NCI-H1930 (cell line): ENCODE results near the gene PDHB.

Source experiments
- DNase-seq, 2 experiments: peaks; one replicate each; lab custom pipeline; 2025; lab: John Stamatoyannopoulos, UW

PDHB gene

DNA sequence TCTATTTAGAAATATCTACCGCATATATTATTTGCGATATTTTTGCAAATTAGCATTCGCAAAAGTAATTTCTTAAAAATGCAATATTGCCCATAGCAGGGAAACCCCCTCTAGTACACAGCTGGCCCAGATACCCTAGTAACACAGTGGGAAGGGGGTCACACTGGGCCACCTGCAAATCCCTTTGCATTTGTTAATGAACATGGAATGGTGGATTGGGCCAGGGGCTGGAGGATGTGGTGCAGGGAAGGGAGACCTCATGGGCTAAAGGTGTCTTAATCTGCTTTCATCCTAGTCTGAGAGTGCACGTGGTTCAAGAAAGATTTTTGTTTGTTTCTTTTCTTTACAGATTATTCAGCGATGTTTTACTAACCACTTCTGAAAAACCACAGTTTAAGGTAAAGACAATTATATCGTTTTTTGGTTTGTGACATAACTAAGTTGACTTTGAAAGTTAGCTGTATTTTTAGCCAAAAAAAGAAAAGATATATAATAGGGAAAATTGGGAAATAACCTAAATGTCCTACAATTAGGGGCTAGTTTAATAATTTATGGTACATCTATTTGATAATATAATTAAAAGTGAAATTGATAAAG, 30.0 kb downstream of the PDHB start:
- no peak for DNase-seq

DNA sequence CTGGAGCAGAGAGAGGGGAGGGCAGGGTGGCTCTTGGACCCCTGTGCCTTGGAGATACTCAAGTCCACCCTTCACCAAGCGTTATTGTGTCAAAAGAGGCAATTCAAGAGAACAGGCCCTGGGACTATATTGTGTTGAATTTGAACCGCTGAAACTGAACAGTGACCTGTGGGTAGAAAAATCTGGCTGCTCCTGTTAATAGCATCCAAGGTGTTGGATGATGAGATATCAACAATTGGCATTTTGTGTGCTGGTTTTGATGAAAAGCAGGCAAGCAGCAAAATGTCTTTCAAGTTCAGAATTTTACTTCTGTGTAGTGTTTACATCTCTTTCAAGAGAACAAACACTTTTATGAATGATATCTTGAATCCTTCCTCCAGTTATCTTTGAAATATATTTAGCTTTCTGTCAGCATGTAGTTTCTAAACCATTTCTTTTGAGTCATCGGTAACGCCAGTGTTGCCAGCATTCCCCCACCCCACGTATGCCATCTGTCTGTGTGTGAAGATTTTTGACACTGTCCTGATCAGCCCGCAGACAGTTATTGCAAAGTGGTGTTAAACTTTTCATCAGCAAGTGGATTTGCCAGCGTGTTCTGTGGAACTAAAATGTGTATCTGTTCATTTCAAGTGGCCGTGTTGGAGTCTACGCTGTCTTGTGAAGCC, 34.8 kb downstream of the PDHB start:
- no peak for DNase-seq

DNA sequence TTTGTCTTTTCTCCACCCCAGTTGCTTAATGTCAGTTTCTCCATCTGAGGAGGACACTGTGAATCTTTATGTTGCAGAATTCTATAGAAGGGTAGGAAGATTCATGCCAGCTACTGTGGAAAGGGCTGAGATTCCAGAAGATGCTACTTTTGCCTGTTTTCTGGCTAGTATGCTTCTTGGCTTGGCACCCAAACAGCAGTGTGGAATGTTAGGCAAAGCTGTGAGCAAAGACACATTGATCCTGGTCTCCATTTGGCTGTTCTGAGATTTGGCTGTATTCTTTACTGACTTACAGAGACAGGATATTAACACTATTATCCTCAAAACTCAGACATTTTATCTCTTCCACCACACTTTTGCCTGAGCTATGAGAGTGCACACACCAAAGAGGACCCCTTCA, 39.3 kb downstream of the PDHB start:
- DNase-seq, result no peak

DNA sequence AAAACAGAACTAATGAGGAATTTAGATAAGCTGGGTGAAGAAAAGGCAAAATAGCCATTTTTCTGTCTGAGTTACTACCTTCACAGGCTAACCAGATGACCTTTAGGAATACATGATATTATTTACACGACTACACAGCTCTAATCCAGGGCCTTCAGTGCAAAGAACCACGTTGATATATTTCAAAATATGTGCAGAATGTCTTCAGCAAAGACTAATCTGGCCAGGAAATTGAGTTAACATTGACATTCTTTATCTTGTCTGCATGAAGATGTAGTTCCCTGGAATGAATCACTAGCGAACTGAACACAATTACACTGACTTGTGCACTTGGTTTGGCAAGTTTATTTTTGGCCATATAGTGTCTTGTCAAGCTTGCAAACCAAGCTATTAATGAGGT, 41.5 kb downstream of the PDHB start:
- no peak for DNase-seq

DNA sequence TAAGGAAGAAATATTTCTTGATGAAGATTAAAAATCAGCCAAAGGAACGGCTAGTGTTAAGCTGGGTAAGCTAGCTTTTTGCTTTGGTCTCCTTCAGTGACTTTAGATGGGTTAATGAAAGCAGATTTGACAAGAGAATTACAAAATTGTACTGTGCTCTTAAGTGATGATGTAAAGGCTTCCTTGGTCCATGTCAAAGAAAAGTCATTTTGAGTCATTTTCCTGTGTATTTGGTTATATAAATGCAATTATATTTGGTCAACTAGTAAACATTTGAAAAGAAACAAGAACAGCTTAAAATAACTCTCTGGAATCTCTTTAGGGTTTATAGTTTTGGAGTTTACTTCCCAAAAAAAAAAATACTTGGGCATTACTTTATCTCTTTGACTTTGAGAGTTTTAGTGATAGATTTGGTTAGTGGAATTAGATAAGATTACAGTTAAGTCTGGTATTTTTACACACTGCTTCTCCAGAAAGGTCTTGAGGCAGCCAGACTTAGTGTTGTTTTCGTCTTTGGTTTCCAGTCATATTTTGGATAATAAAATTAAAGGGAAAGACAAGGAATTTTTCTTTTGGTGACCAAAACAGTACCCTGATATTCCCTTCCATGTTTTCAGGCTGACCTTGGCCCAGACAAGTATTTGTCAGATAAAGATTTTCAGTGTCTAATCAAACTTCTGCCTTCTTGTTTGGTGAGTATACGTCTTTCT, 42.3 kb downstream of the PDHB start:
- no peak for DNase-seq

DNA sequence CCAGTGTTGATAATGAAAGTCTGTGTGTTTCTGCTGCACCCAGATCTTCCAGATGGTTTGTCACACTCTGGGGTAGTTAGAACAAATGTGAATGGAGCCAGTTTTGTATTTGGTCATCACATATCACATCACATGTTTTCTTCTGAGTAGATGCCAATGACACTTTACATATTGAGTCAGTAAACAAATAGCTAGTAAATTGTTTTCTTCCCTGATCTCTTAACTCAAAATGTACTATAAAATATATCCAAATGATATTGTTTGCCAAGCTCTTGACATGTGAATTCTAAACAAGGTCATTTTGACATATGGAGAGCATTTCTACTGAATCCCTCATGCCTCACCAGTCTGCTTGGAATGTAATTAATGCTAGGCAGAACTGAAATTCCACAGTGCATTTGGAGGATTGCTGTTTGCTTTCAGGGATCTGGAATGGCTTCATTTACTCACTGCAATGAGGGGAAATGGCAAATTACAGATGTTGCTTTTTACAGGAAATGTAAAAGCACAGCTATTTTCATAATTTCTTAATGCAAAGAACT, 45.0 kb downstream of the PDHB start:
- DNase-seq, result no peak

DNA sequence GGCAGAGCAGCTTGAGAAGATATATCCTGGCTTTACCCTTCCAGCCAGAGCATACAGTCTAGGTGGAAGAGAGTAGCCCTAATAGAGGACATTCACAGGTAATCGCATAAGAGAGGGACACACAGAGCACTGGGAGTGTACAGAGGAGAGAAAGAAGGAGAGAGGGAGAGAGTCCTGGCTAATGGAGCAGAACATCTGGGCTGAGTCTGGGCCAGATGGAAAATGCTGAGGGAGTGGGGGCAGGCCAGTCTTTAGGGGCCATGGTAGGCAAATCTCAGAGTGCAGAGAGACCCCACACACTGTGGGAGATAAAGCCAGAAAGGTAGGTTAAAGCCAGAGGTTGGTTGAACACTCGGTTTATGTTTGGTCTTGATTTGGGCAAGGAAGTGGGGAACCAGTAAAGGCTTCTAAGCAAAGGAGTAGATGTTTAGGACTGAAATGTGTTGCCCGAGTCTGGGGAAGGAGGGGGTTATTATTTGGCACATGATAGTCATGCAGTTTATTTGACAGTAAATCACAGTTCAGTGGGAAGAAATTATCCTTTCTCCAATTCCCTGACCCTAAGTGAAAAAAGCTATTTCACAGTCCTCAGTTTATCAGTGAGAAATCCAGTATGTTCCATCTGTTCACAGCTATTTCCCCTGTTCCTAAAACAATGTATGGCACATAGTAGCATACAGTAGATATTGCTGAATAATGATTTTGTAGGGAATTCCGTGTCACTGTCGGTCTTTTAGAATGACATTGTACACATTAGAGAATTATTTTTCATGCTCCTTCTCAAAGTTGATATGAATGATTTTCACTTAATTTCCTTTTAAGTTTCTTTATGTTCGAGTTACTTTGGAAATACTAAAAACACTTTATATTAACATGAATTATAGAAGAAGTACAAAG, 45.7 kb downstream of the PDHB start:
- no peak for DNase-seq

DNA sequence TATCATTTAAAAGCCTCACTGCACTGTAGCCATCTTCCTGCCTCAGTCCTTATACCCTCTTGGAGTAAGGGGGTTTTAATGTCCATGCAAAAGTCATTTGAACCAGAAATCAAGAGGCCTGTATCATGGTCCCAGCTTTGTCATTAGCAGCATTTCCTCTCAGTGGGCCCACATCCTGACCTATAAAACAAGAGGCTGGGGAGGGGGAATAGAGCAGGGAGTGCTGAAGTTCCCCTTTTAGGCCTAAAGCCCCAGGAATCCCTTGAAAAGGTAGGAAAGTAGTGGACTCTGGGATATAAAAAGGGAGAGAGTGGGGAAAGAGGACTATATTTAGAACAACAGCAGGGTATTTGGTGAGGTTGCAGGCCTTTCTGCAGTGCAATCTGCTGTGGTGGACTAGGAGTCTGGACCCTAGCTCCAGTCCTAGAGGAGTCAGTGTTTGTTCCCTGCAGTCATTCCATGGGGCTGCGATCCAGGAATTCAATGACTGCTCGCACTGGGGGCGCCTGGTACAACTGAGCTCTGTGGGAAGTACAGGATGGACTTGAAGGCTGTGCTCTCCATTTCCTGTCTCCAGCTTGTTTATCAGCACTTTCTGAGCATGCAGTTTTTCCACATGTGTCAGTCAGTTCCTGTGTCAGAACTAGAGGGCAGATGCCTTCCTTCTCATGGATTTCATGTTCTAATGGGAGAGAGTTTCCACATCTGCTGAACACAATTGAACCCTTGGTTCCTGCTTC, 46.8 kb downstream of the PDHB start:
- DNase-seq, result no peak

DNA sequence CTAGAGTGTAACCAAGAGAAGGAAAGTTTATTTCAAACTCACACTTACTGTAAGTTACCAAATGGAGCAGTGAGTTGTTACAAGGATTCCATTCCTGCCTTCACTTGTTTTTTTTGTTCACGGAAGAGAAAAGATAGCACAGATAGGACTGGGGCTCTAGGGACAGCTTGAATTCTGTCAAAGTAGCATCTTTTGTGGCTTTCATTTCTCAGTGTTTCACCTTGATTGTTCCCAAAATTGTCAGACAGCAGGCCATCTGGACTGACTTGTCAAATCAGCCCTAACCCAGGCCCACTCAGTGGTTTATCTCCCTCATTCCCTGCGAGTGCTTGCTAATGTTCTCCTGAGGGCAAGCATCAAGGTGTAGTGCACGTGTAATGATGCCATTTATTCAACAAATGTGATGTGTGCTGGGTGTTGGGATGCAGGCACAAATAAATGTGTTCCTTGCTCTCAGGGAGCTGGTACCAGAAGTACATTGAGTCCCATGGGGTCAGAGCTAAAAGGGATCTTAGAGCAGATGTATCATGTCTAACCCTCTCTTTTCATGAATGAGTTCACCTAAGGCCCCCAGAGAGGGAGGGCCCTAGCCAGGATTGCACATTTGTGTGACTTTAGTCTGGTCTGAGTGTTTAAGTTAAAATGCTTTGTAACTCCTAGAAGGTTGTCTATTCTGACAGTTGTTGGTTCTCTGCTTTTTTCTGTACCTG, 49.1 kb downstream of the PDHB start:
- DNase-seq, result no peak

DNA sequence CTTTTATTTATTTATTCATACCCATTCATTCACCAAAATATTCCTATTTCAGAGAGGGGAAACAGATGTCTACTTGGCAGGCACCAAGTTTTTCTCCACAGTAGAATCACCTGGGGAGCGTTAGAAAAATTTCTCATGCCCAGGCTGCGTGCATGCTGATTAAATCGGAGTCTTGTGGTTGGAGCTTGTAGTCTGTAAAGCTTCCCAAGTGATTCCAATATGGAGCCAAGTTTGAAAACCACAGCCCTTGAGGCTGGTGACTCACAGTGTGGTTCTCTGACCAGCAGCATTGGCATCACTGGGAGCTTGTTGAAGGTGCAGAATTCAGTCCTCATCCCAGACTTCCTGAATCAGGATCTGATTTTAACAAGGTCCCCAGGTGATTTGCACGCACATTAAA, 49.7 kb downstream of the PDHB start:
- no peak for DNase-seq

DNA sequence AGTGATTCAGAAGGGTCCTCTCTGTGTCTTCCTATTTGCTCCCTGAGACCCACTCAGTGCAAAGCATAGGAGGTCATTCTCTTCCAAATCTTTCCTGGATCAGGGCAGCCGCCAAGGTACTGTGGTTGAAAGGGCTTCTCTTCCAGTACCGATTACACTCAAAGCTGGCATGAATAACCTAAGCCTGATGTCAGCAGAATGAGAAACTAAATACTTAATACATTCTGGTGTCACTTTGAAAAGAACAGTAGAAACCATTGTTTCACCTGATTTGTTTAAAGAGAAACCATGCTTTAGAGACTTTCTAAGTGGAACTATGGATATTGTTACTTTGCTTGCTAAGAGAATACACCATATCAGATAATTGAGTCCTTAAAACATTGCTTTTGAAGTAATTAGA, 50.2 kb downstream of the PDHB start:
- no peak for DNase-seq

DNA sequence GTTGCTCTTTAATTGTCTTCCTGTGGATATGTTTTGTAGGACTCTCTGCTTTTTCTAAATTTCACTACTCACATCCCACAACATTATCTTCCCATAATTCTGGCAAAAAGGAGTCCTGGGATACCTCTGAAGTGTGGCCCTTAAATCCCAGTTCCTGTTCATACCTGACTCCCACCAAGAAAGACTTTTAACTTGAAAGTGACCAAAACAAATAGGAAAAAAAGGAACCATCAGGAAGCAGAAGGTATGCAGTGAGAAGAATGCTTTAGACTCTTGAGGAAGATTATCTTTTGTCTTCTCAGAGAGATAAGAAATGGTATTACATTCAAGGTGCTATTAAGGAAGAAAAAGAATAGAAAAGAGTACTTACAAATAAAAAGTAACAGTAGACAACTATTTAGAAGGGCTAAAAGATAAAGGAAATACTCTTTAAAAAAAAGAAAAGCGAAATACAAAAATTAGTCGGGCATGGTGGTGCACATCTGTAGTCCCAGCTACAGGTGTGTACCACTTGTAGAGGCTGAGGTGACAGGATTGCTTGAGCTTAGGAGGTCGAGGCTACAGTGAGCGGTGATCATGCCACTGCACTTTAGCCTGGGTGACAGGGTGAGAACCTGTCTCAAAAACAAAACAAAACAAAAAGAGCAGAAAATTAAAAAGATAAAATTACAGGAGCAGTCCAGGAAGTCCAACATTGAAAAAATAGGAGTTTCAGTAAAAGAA, 54.1 kb downstream of the PDHB start:
- DNase-seq, result no peak

DNA sequence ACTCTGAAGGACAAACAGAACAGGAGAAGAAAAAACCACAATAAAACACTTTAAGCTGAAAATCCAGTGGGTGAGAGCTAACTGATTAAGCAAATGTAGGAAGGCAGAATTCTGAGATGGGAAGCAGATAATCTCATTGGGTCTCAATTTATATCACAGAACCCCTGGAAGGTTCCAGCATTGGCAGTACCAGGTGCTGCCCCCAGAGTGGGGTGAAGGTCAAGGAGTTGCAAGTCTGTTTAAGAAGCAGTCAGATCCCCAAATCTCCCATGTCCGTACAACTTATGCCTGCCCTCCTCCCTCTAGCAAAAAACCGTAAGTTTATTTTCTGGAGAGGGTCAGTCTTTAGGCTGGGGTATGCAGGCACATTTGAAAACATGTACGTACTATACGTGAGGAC, 55.9 kb downstream of the PDHB start:
- no peak for DNase-seq
